Measurements from ENCODE around the gene AOC2. TPM values are rescaled to one million over a fixed set of nuclear protein-coding genes. Genes with fewer than 3 reads are reported as not detected.

AOC2 gene
- total RNA-seq, 1 donor from 2014 or later, result 4.1 TPM

DNA sequence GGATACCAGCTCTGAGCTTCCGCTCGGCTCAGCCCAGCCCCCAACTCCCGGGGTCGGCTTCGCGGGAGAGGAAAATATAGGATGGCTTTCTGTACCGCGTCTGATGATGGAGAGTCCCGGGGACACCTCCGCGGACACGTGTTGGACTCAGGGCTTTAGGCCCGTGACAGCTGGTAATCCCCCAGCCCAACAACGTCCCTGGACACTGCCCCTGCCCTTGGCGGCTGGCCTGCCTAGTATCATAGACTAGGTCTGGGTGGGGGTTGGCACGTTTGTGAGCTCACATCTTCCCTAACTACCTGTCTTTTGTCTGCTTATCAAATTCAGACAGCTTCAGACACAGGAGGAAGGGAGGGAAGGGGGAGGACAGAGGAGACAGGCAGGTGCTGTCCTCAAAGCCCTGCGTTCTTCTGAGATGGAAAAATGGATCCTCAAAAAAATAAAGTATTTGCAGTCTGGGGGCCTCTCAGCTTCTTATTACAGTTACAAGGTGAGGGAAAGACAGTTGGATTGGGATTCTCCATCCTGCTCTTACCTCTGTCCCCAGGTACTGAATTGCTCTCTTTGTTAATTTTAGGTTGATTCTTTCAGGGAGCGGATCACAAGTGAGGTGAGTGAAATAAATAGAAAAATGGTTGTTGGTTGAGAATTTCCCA lies 10.5 kb upstream of the AOC2 start:
- Mint-ChIP-seq H3K27me3 (peaks cover 4% of the 10 kb centered on the region), H3K9me3 (ENCODE audit: low read depth) (no peaks in the 10 kb centered on the region), H3K27ac (peak overlapping the region; percentile 98), H3K4me3 (ENCODE audit: low read depth) (peak overlapping the region; percentile 95), H3K4me1 (ENCODE audit: low read depth) (peaks cover 18% of the 10 kb centered on the region), H3K36me3 (ENCODE audit: insufficient read depth) (peaks cover 11% of the 10 kb centered on the region)
- TF ChIP-seq, protein P1, sequence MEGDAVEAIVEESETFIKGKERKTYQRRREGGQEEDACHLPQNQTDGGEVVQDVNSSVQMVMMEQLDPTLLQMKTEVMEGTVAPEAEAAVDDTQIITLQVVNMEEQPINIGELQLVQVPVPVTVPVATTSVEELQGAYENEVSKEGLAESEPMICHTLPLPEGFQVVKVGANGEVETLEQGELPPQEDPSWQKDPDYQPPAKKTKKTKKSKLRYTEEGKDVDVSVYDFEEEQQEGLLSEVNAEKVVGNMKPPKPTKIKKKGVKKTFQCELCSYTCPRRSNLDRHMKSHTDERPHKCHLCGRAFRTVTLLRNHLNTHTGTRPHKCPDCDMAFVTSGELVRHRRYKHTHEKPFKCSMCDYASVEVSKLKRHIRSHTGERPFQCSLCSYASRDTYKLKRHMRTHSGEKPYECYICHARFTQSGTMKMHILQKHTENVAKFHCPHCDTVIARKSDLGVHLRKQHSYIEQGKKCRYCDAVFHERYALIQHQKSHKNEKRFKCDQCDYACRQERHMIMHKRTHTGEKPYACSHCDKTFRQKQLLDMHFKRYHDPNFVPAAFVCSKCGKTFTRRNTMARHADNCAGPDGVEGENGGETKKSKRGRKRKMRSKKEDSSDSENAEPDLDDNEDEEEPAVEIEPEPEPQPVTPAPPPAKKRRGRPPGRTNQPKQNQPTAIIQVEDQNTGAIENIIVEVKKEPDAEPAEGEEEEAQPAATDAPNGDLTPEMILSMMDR (IDR thresholded peaks at IDR 0.05; ENCODE audit: unreplicated experiment), result no peak
- no peak for DNase-seq (ENCODE audit: low spot score, unreplicated experiment)

DNA sequence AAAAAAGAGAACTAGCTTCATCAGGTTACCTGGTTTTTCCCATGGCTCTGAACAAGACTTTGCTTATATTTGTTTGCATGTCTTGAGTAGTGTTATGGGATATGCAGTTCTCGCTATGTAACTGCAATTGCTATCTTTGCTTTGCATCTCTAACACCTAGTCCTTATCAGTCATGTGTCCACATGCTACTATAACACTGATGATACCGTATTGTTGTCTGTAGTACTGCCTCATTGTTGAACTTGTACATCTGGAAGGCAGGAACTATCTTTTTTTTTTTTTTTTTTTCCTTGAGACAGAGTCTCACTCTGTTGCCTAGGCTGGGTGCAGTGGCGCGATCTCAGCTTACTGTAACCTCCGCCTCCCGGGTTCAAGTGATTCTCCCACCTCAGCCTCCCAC lies 8.6 kb upstream of the AOC2 start:
- no peak overlapping the region for H3K4me3 Mint-ChIP-seq (ENCODE audit: low read depth)
- no peak overlapping the region for H3K27ac Mint-ChIP-seq
- H3K27me3 Mint-ChIP-seq, result no peaks in the 10 kb centered on the region
- DNase-seq (ENCODE audit: low spot score, unreplicated experiment), result no peak
- TF ChIP-seq, protein P1 (IDR thresholded peaks at IDR 0.05; ENCODE audit: unreplicated experiment), result no peak
- H3K9me3 Mint-ChIP-seq (ENCODE audit: low read depth), result no peaks in the 10 kb centered on the region
- H3K4me1 Mint-ChIP-seq (ENCODE audit: low read depth), result peaks cover 18% of the 10 kb centered on the region
- peaks cover 19% of the 10 kb centered on the region for H3K36me3 Mint-ChIP-seq (ENCODE audit: insufficient read depth)

DNA sequence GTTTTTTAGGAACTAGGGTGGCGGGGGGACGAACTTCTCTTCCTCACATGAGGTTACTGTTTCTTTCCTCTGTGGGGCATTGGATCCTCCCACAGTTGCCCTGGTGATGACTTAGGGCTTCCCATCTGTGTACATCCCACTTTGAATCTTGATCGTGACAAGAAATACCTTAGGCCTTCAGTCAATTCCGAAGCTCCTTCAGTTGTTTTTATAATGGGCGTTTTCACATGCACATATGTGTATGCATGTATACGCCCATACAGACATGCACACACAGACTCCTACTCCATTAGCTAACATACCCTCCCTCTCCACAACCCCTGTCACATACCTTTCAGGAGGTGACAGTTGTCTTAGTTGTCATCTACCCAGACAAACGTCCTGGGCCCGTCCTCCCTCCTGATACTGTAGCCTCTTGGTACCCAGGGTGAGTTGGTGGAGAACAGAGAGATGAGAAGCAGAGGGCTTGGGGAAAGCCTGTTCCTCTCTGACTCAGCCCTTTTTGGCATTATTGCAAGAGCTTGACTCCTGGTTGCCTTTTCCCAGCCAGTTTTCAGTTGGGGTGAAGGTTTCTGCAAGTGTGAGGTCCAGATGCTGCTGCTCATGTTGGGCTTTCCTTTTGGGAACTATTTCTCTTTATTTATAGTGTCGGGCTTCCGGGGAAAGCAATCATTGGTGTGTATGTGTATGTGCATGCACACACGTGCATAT lies 2.2 kb upstream of the AOC2 start:
- H3K27me3 Mint-ChIP-seq, result no peaks in the 10 kb centered on the region
- H3K4me1 Mint-ChIP-seq (ENCODE audit: low read depth), result no peaks in the 10 kb centered on the region
- H3K9me3 Mint-ChIP-seq (ENCODE audit: low read depth), result no peaks in the 10 kb centered on the region
- H3K27ac Mint-ChIP-seq, result no peak overlapping the region
- H3K4me3 Mint-ChIP-seq (ENCODE audit: low read depth), result no peak overlapping the region
- DNase-seq (ENCODE audit: low spot score, unreplicated experiment), result no peak
- TF ChIP-seq, protein P1 (IDR thresholded peaks at IDR 0.05; ENCODE audit: unreplicated experiment), result no peak
- peaks cover 20% of the 10 kb centered on the region for H3K36me3 Mint-ChIP-seq (ENCODE audit: insufficient read depth)

DNA sequence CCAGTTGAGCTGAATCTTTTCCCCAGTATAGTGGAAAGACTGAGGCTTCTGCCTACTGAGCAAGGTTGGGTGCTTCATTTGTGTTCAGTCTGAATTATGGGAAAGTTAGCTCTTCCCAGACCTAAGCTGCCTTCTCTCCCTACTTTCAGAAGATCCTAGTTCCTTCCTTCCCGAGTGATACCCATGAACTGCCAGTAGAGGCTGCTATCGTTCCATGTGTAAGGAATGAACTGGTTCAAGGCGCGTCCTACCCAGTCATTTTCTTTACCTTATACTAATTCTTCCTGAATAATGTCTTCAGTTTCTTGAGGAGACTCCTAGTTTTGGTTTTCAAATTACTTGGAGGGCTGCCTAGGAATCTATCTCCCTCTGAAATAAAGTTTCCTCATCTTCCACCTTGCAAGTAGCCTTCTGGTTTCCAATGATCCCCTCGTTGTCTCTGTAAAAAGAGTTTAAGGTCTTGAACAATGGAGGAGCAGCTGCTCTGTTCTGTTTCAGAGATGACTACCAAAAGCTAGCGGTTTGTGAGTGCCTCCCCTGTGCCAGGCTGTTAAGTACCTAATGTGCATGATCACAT lies 934 bp upstream of the AOC2 start:
- Mint-ChIP-seq H3K4me3 (ENCODE audit: low read depth) (no peak overlapping the region), H3K4me1 (ENCODE audit: low read depth) (no peaks in the 10 kb centered on the region)
- TF ChIP-seq, protein P1 (IDR thresholded peaks at IDR 0.05; ENCODE audit: unreplicated experiment), result peak; percentile 90

DNA sequence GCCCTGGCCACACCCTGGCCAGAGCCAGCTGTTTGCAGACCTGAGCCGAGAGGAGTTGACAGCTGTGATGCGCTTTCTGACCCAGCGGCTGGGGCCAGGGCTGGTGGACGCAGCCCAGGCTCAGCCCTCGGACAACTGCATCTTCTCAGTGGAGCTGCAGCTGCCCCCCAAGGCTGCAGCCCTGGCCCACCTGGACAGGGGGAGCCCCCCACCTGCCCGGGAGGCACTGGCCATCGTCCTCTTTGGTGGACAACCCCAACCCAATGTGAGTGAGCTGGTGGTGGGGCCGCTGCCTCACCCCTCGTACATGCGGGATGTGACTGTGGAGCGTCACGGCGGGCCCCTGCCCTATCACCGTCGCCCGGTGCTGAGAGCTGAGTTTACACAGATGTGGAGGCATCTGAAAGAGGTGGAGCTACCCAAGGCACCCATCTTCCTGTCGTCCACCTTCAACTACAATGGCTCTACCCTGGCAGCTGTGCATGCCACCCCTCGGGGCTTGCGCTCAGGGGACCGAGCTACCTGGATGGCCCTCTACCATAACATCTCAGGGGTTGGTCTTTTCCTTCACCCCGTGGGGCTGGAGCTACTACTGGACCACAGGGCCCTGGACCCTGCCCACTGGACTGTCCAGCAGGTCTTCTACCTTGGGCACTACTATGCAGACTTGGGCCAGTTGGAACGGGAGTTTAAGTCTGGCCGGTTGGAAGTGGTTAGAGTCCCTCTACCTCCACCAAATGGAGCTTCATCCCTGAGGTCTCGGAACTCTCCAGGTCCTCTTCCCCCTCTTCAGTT lies 578 bp downstream of the AOC2 start:
- H3K4me3 Mint-ChIP-seq (ENCODE audit: low read depth), result no peak overlapping the region
- H3K9me3 Mint-ChIP-seq (ENCODE audit: low read depth), result no peaks in the 10 kb centered on the region
- no peak for DNase-seq (ENCODE audit: low spot score, unreplicated experiment)
- TF ChIP-seq, protein P1 (IDR thresholded peaks at IDR 0.05; ENCODE audit: unreplicated experiment), result no peak
- no peak overlapping the region for H3K27ac Mint-ChIP-seq
- peaks cover 5% of the 10 kb centered on the region for H3K36me3 Mint-ChIP-seq (ENCODE audit: insufficient read depth)
- H3K4me1 Mint-ChIP-seq (ENCODE audit: low read depth), result no peaks in the 10 kb centered on the region
- no peaks in the 10 kb centered on the region for H3K27me3 Mint-ChIP-seq

More for the DNA sequence above, 934 bp upstream of the AOC2 start:
- peaks cover 16% of the 10 kb centered on the region for H3K36me3 Mint-ChIP-seq (ENCODE audit: insufficient read depth)
- H3K27ac Mint-ChIP-seq, result no peak overlapping the region
- H3K27me3 Mint-ChIP-seq, result no peaks in the 10 kb centered on the region
- no peak for DNase-seq (ENCODE audit: low spot score, unreplicated experiment)
- H3K9me3 Mint-ChIP-seq (ENCODE audit: low read depth), result no peaks in the 10 kb centered on the region

All from progenitor cell of endocrine pancreas (in vitro differentiated cells).